ENCODE data around the gene HELZ.
"Not testable (repeated sequence)": the region's sequence is repeated elsewhere in the genome, so short reads cannot be mapped to it uniquely, and the experiment has no call there.

Gene HELZ

GRCh38 chr17:67281053-67281452 is 36.1 kb upstream of the HELZ start:
- TF ChIP-seq POLR2AphosphoS5 (IDR thresholded peaks at IDR 0.05; ENCODE audit: low read depth, low read length) (no peak), POLR2A (IDR thresholded peaks at IDR 0.05; ENCODE audit: low read depth, low read length) (no peak), TAF1 (IDR thresholded peaks at IDR 0.05; ENCODE audit: borderline replicate concordance, low read depth, low read length) (no peak)
- FAIRE-seq: no peak
- no peak for DNase-seq (ENCODE audit: insufficient read length)

GRCh38 chr17:67280279-67280678 is 35.3 kb upstream of the HELZ start:
- DNase-seq (ENCODE audit: insufficient read length) (no peak), FAIRE-seq (no peak)
- no peak for TF ChIP-seq TAF1 (IDR thresholded peaks at IDR 0.05; ENCODE audit: borderline replicate concordance, low read depth, low read length)
- TF ChIP-seq POLR2AphosphoS5 (IDR thresholded peaks at IDR 0.05; ENCODE audit: low read depth, low read length): no peak
- TF ChIP-seq POLR2A (IDR thresholded peaks at IDR 0.05; ENCODE audit: low read depth, low read length): no peak

DNA sequence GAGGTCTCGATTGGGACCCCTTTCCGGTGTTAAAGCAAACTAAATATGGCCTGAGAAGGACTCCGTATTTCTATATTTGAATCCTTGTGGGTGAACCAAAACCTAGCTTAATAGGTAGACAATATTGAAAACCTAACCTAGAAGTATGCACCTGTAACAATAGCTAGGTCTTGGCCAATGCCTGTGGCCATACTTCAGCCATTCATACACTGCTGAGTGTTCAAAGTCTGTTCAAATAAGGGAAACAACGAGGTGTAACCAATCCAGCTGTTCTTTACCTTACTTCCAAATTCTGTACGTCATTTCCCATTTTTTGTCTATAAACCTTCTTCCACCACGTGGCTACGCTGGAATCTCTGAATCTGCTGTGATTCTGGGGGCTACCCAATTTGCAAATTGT is 34.1 kb upstream of the HELZ start:
- FAIRE-seq: no peak
- TF ChIP-seq POLR2A (IDR thresholded peaks at IDR 0.05; ENCODE audit: low read depth, low read length): no peak
- TF ChIP-seq POLR2AphosphoS5 (IDR thresholded peaks at IDR 0.05; ENCODE audit: low read depth, low read length): no peak
- DNase-seq (ENCODE audit: insufficient read length): no peak

- FAIRE-seq (no peak), DNase-seq (ENCODE audit: insufficient read length) (no peak)
Measured at GRCh38 chr17:67278363-67278762, 33.4 kb upstream of the HELZ start.

GRCh38 chr17:67276075-67276474 is 31.1 kb upstream of the HELZ start:
- no peak for DNase-seq (ENCODE audit: insufficient read length)
- FAIRE-seq: no peak
- TF ChIP-seq POLR2A (IDR thresholded peaks at IDR 0.05; ENCODE audit: low read depth, low read length): no peak
- no peak for TF ChIP-seq POLR2AphosphoS5 (IDR thresholded peaks at IDR 0.05; ENCODE audit: low read depth, low read length)
- TF ChIP-seq TAF1 (IDR thresholded peaks at IDR 0.05; ENCODE audit: borderline replicate concordance, low read depth, low read length): no peak

More at GRCh38 chr17:67278363-67278762, 33.4 kb upstream of the HELZ start:
- TF ChIP-seq POLR2A (IDR thresholded peaks at IDR 0.05; ENCODE audit: low read depth, low read length) (no peak), TAF1 (IDR thresholded peaks at IDR 0.05; ENCODE audit: borderline replicate concordance, low read depth, low read length) (no peak)

DNA sequence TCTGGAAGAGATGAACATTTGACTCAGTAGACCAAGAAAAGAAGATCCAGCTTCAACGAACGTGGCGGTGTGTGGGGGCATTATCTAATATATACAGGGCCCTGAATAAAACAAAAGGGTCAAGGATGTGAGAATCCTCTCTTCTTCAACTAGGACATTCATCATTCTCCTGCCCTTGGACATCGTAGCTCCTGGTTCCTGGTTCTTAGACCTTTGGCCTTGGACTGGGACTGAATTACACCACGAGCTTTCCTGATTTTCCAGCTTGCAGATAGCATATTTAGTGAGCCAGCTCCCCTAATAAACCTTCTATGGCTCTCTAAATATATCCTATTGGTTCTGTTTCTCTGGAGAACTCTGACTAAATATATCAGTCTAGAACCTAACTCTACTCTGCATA is 29.5 kb upstream of the HELZ start:
- no peak for TF ChIP-seq POLR2AphosphoS5 (IDR thresholded peaks at IDR 0.05; ENCODE audit: low read depth, low read length)
- no peak for TF ChIP-seq TAF1 (IDR thresholded peaks at IDR 0.05; ENCODE audit: borderline replicate concordance, low read depth, low read length)
- no peak for TF ChIP-seq POLR2A (IDR thresholded peaks at IDR 0.05; ENCODE audit: low read depth, low read length)
- FAIRE-seq (no peak), DNase-seq (ENCODE audit: insufficient read length) (no peak)

GRCh38 chr17:67273900-67274299 is 28.9 kb upstream of the HELZ start:
- DNase-seq (ENCODE audit: insufficient read length) (no peak), FAIRE-seq (no peak)
- TF ChIP-seq POLR2A (IDR thresholded peaks at IDR 0.05; ENCODE audit: low read depth, low read length) (no peak), TAF1 (IDR thresholded peaks at IDR 0.05; ENCODE audit: borderline replicate concordance, low read depth, low read length) (no peak), POLR2AphosphoS5 (IDR thresholded peaks at IDR 0.05; ENCODE audit: low read depth, low read length) (no peak)

DNA sequence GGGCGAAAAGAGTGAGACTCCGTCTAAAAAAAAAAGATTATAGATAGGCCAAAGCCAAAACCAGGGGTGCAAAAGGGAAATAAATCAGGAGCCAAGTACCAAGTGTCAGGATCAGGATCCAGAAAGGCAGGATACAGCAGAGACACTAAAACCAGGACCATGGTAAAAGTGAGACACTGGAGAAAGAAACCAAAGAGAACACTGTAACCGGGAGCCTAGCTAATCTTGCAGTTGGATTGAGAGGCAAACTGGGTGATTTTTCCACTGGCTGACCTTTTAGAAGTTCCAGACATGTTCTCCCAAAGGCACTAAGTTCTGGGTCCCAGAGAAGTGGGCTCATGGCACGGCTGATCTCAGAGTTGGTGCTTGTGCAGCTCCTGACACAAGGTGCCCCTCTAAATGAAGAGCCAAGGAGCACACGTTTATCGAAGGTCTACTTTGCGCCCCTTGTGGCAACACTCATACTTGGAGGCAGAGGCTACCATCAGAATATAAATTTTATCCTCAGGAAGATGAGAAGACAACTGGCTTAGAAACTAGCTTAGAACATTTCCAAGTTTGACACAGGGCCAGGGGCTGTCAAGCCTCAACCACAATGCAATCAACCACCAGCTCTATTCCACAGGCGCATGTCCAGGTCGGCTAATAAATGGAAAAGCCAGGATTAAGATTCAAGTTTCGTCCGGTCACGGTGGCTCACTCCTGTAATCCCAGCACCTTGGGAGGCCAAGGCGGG is 27.5 kb upstream of the HELZ start:
- no peak for FAIRE-seq
- no peak for DNase-seq (ENCODE audit: insufficient read length)
- TF ChIP-seq POLR2AphosphoS5 (IDR thresholded peaks at IDR 0.05; ENCODE audit: low read depth, low read length): no peak
- TF ChIP-seq POLR2A (IDR thresholded peaks at IDR 0.05; ENCODE audit: low read depth, low read length): no peak
- no peak for TF ChIP-seq TAF1 (IDR thresholded peaks at IDR 0.05; ENCODE audit: borderline replicate concordance, low read depth, low read length)

GRCh38 chr17:67271187-67271586 is 26.2 kb upstream of the HELZ start:
- not testable (repeated sequence) for DNase-seq (ENCODE audit: insufficient read length); FAIRE-seq

DNA sequence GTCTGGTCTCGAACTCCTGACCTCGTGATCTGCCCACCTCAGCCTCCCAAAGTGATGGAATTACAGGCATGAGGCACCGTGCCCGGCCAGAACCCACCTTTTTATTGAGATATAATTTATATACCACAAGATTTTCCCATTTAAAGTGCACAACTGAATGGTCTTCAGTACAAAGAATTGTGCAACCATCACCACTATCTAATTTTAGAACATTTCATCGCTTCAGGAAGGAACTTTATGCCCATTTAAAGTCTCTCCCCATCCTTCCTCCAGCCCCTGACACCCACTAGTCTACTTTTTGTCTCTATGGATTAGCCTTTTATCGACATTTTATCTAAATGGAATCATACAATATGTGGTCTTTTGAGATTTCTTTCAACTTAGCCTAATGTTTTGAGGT is 25.4 kb upstream of the HELZ start:
- TF ChIP-seq POLR2AphosphoS5 (IDR thresholded peaks at IDR 0.05; ENCODE audit: low read depth, low read length): no peak
- TF ChIP-seq POLR2A (IDR thresholded peaks at IDR 0.05; ENCODE audit: low read depth, low read length): no peak
- no peak for TF ChIP-seq TAF1 (IDR thresholded peaks at IDR 0.05; ENCODE audit: borderline replicate concordance, low read depth, low read length)
- FAIRE-seq: no peak
- no peak for DNase-seq (ENCODE audit: insufficient read length)

- no peak for FAIRE-seq
Measured at GRCh38 chr17:67266496-67266895, 21.5 kb upstream of the HELZ start.

DNA sequence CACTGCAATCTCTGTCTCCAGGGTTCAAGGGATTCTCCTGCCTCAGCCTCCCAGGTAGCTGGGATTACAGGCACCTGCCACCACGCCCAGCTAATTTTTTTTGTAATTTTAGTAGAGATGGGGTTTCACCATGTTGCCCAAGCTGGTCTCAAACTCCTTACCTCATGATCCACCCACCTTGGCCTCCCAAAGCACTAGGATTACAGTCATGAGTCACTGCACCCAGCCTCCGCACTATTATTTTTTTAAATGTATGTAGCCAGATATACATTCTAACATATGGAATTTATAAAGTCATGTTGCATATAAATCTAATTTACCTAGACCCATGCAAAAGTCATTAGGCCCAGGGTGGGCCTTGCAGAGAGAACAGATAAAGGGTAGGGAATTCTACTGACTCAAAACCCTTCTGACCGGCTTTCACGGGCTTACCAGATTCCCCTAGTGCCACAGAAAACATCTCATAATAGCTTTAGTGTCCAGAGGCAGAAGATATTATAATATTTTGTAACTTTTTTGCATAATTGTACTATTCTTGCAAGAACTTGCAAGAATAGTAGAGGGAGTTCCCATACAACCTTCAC is 20.5 kb upstream of the HELZ start:
- no peak for FAIRE-seq

More at GRCh38 chr17:67266496-67266895, 21.5 kb upstream of the HELZ start:
- TF ChIP-seq POLR2AphosphoS5 (IDR thresholded peaks at IDR 0.05; ENCODE audit: low read depth, low read length): no peak
- TF ChIP-seq POLR2A (IDR thresholded peaks at IDR 0.05; ENCODE audit: low read depth, low read length): no peak
- TF ChIP-seq TAF1 (IDR thresholded peaks at IDR 0.05; ENCODE audit: borderline replicate concordance, low read depth, low read length): no peak
- no peak for DNase-seq (ENCODE audit: insufficient read length)

More for the DNA sequence above, 20.5 kb upstream of the HELZ start:
- TF ChIP-seq TAF1 (IDR thresholded peaks at IDR 0.05; ENCODE audit: borderline replicate concordance, low read depth, low read length) (no peak), POLR2AphosphoS5 (IDR thresholded peaks at IDR 0.05; ENCODE audit: low read depth, low read length) (no peak), POLR2A (IDR thresholded peaks at IDR 0.05; ENCODE audit: low read depth, low read length) (no peak)
- no peak for DNase-seq (ENCODE audit: insufficient read length)

Data from GM12892 (cell line).